Ascending aorta (tissue), 2 donors: ENCODE results near the gene FRAT1. TPM values are rescaled to one million over a fixed set of nuclear protein-coding genes. Genes with fewer than 3 reads are reported as not detected.
A peak's percentile ranks its signal among the peaks of the same experiment; 100 is the strongest.

ENCODE experiments used
- DNase-seq, 2 donors: peaks; one replicate each; pipeline ENCODE4 v3.0.0-alpha.2; 2019; ENCODE audit warnings: low spot score in 2 of 2
- H3K27ac ChIP-seq, 2 donors: fragments of 200-600 bp; sonication (generic); one replicate each; pipeline ENCODE4 v1.5.1; 2016 to 2017; ENCODE audit warnings: mild to moderate bottlenecking in 1 of 2
- H3K27me3 ChIP-seq: fragments of 200-600 bp; sonication (generic); one replicate; pipeline ENCODE4 v1.5.1; 2017
- H3K36me3 ChIP-seq, 2 donors: fragments of 200-600 bp; sonication (generic); one replicate each; pipeline ENCODE4 v1.5.1; 2016
- H3K4me1 ChIP-seq, 2 donors: fragments of 200-600 bp; sonication (generic); one replicate each; pipeline ENCODE4 v1.5.1; 2016 to 2017; ENCODE audit warnings: mild to moderate bottlenecking in 1 of 2
- H3K4me3 ChIP-seq, 2 donors: fragments of 200-600 bp; sonication (generic); one replicate each; pipeline ENCODE4 v1.5.1; 2016 to 2017; ENCODE audit warnings: mild to moderate bottlenecking in 1 of 2
- H3K9me3 ChIP-seq, 2 donors: fragments of 200-600 bp; sonication (generic); one replicate each; pipeline ENCODE4 v1.5.1; 2016
- intact Hi-C: fragments of 100-400 bp; cut with DNase I; formaldehyde crosslinking; loops from one replicate; pipeline ENCODE4 v1.15.1; 2023
- total RNA-seq: library from RNA; depleted of rRNA; stranded (reverse); fragments of >200 nt; gene quantifications from one replicate; pipeline ENCODE4 v1.1.0, GENCODE V29; 2016
- TF ChIP-seq, protein P1 (sequence below), 3 experiments: fragments of 200-600 bp in 2 of 3; fragments of 450-650 bp in 1 of 3; sonication (generic) in 2 of 3; IDR thresholded peaks; one replicate each; pipeline ENCODE4 v1.5.1; 2016 to 2019; ENCODE audit warnings: antibody characterized with exemption in 3 of 3, mild to moderate bottlenecking in 1 of 3, moderate library complexity in 1 of 3

Gene FRAT1
- total RNA-seq, 1 donor from 2014 or later, result 5.2 TPM

- intact Hi-C loops, result loop anchor here (1.0 to 5.0 kb wide), 7 partner anchors 13 to 840 kb away; partner anchors contain the start of genes FRAT1, FRAT2, LCOR and PGAM1
- peak within 1 kb of the TSS; percentile 51 to 76 for H3K4me3 ChIP-seq
- peak within 1 kb of the TSS; percentile 87 to 92 for H3K27ac ChIP-seq
- H3K27me3 ChIP-seq, result no peaks in the 10 kb centered on the region
- peaks cover 0 to 7% of the 10 kb centered on the region in 2 donors for H3K4me1 ChIP-seq
- peak; percentile 92 to 98 for DNase-seq
- peaks cover 0 to 5% of the 10 kb centered on the region in 2 donors for H3K36me3 ChIP-seq
- TF ChIP-seq, protein P1, sequence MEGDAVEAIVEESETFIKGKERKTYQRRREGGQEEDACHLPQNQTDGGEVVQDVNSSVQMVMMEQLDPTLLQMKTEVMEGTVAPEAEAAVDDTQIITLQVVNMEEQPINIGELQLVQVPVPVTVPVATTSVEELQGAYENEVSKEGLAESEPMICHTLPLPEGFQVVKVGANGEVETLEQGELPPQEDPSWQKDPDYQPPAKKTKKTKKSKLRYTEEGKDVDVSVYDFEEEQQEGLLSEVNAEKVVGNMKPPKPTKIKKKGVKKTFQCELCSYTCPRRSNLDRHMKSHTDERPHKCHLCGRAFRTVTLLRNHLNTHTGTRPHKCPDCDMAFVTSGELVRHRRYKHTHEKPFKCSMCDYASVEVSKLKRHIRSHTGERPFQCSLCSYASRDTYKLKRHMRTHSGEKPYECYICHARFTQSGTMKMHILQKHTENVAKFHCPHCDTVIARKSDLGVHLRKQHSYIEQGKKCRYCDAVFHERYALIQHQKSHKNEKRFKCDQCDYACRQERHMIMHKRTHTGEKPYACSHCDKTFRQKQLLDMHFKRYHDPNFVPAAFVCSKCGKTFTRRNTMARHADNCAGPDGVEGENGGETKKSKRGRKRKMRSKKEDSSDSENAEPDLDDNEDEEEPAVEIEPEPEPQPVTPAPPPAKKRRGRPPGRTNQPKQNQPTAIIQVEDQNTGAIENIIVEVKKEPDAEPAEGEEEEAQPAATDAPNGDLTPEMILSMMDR (IDR thresholded peaks at IDR 0.05), result peak in 1 of 3 experiments; percentile 44
- H3K9me3 ChIP-seq, result no peaks in the 10 kb centered on the region
Measured at GRCh38 chr10:97292097-97292861, 26.8 kb upstream of the FRAT1 start, which contains the start of gene ARHGAP19. Gene ARHGAP19, minus strand, starts transcription at chr10:97292637. Its CDS starts 10 bp downstream, at chr10:97292627.

DNA sequence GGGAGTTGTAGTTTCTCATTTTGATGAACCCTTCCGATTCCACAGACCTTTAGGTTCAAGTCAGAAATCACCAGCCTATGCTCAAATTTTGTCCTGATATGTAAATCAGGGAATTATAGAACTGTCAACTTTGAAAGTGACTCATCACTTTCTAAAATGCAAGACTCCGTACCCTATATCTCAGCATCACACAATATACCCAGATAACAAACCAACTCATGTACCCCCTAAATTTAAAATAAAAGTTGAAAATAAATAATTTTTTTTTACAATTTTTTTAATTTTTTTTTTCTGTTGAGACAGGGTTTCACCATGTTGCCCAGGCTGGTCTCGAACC, 26.2 kb upstream of the FRAT1 start:
- Histone ChIP-seq H3K27me3 (no peaks in the 10 kb centered on the region), H3K27ac (no peak overlapping the region), H3K4me3 (no peak overlapping the region), H3K4me1 (peaks cover 0 to 7% of the 10 kb centered on the region in 2 donors), H3K9me3 (no peaks in the 10 kb centered on the region), H3K36me3 (no peaks in the 10 kb centered on the region)
- TF ChIP-seq, protein P1 (IDR thresholded peaks at IDR 0.05), result no peak
- intact Hi-C loops, result loop anchor here (1.0 to 5.0 kb wide), 7 partner anchors 14 to 839 kb away; partner anchors contain the start of genes FRAT1, FRAT2, LCOR and PGAM1
- no peak for DNase-seq

GRCh38 chr10:97297556-97298222, 21.4 kb upstream of the FRAT1 start:
- H3K9me3 ChIP-seq, result no peaks in the 10 kb centered on the region
- TF ChIP-seq, protein P1 (IDR thresholded peaks at IDR 0.05), result no peak

DNA sequence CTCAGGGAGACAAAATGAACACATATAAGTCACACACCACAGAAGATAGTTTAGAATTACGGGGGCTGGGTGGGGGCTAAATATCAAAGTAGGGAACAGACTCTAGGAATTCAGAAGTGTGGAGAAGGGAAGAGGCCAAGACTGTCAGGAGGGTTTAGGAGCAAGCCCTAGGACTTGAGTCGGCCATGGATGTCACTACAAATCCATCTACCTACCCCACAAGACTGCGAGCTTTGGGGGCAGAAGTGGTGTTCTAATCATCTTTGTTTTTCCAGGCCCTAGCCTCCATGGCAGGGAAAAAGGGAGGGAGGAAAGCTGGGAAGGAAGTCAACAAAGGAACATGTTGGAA, 20.9 kb upstream of the FRAT1 start:
- TF ChIP-seq, protein P1 (IDR thresholded peaks at IDR 0.05), result no peak
- Histone ChIP-seq H3K27ac (no peak overlapping the region), H3K4me3 (no peak overlapping the region), H3K9me3 (no peaks in the 10 kb centered on the region), H3K36me3 (no peaks in the 10 kb centered on the region), H3K4me1 (no peaks in the 10 kb centered on the region), H3K27me3 (no peaks in the 10 kb centered on the region)
- intact Hi-C loops, result no loop called here
- DNase-seq, result no peak

More at GRCh38 chr10:97297556-97298222, 21.4 kb upstream of the FRAT1 start:
- Histone ChIP-seq H3K4me1 (no peaks in the 10 kb centered on the region), H3K36me3 (no peaks in the 10 kb centered on the region), H3K27ac (no peak overlapping the region), H3K27me3 (no peaks in the 10 kb centered on the region), H3K4me3 (no peak overlapping the region)
- intact Hi-C loops, result no loop called here
- no peak for DNase-seq

- no peaks in the 10 kb centered on the region for H3K27me3 ChIP-seq
- no peaks in the 10 kb centered on the region for H3K4me1 ChIP-seq
- intact Hi-C loops, result no loop called here
- no peaks in the 10 kb centered on the region for H3K36me3 ChIP-seq
- TF ChIP-seq, protein P1 (IDR thresholded peaks at IDR 0.05), result no peak
- DNase-seq, result no peak
- no peaks in the 10 kb centered on the region for H3K9me3 ChIP-seq
- H3K27ac ChIP-seq, result no peak overlapping the region
- no peak overlapping the region for H3K4me3 ChIP-seq
Measured at GRCh38 chr10:97300980-97301379, 18.1 kb upstream of the FRAT1 start.
